ENCODE measurements around the gene S100A16. TPM values are rescaled to one million over a fixed set of nuclear protein-coding genes. Genes with fewer than 3 reads are reported as not detected.
A peak's percentile ranks its signal among the peaks of the same experiment; 100 is the strongest.
"Not testable (repeated sequence)": the region's sequence is repeated elsewhere in the genome, so short reads cannot be mapped to it uniquely, and the experiment has no call there.

Gene S100A16
- total RNA-seq, 1 donor from 2014 or later = not detected

DNA sequence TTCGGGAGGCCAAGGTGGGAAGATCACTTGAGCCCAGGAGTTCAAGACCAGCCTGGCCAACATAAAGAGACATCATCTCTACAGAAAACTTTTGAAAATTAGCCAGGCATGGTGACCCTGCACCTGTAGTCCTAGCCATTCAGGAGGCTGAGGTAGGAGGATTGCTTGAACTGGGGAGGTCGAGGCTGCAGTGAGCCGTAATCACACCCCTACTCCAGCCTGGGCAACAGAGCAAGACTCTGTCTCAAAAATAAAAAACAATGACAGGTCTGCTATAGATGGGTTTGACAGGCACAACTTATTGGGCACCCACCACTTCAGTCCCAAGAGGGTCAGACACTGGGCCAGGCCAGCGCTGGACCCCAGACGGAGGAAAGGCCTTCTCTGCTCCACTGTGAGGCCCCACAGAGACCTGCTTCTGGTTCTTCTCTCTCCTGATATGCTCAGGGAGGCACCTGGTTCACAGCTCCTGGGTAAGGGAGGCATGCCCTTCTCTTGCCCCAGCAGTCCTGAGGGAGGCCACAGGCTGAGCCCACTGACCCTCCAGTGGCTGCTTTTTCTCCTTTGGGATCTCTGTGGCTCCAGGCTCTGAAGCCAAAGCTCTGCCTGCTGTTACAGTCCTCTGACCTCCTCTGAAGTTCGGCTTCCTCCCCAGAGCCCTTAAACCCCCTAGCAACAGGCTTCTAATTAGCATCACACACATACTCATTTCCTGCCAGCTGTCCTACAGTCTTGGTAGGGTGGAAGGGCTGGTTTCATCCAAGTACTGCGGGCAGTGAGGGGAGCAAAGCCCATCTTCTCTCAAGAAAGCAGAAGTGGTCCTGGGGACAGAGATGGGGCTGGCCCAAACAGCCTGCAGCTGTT is 14.4 kb downstream of the S100A16 start:
- H3K9me3 Mint-ChIP-seq = no peaks in the 10 kb centered on the region
- intact Hi-C loops (cut with micrococcal nuclease) = loop anchor here (1.0 to 2.0 kb wide), 5 partner anchors 26 to 393 kb away; partner anchors contain the start of genes CHTOP and SNAPIN
- TF ChIP-seq, protein P1, sequence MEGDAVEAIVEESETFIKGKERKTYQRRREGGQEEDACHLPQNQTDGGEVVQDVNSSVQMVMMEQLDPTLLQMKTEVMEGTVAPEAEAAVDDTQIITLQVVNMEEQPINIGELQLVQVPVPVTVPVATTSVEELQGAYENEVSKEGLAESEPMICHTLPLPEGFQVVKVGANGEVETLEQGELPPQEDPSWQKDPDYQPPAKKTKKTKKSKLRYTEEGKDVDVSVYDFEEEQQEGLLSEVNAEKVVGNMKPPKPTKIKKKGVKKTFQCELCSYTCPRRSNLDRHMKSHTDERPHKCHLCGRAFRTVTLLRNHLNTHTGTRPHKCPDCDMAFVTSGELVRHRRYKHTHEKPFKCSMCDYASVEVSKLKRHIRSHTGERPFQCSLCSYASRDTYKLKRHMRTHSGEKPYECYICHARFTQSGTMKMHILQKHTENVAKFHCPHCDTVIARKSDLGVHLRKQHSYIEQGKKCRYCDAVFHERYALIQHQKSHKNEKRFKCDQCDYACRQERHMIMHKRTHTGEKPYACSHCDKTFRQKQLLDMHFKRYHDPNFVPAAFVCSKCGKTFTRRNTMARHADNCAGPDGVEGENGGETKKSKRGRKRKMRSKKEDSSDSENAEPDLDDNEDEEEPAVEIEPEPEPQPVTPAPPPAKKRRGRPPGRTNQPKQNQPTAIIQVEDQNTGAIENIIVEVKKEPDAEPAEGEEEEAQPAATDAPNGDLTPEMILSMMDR (IDR thresholded peaks at IDR 0.05) = no peak
- peak; percentile 57 for DNase-seq
- no peaks in the 10 kb centered on the region for H3K27me3 Mint-ChIP-seq
- H3K4me3 Mint-ChIP-seq = peak overlapping the region; percentile 73
- peak overlapping the region; percentile 96 for H3K27ac Mint-ChIP-seq
- peak; percentile 92 for ATAC-seq (ENCODE audit: low read depth)
- peaks cover 48% of the 10 kb centered on the region for H3K4me1 Mint-ChIP-seq
- H3K36me3 Mint-ChIP-seq (ENCODE audit: low read depth) = no peaks in the 10 kb centered on the region
- ChIA-PET POLR2A (interaction anchor here (0.6 to 5.8 kb wide), 27 partner anchors 8 to 392 kb away, joined by 3 to 138 read pairs (median 5); partner anchors contain the start of genes CHTOP, CREB3L4, INTS3 and RPS27), CTCF (interaction anchor here (0.6 to 2.2 kb wide), 8 partner anchors 26 to 674 kb away, joined by 3 to 9 read pairs (median 4); partner anchors contain the start of genes CHTOP, HAX1 and S100A13)

DNA sequence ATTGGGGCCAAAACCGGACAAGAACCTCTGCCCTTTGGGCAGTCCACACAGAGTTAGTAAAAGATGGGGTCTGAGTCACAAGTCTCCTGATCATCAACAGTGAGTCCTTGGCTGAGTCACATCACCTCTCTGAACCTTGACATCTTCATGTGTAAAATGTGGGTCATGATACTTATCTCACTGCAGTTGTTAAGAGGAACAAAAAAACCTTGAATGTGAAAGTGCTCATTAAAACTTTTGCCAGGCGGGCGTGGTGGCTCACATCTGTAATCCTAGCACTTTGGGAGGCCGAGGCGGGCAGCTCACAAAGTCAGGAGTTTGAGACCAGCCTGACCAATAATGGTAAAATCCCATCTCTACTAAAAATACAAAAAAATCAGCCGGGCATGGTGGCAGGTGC is 15.7 kb downstream of the S100A16 start:
- ChIA-PET CTCF (no interaction called here), POLR2A (interaction anchor here (0.7 to 5.8 kb wide), 6 partner anchors 25 to 133 kb away, joined by 5 to 138 read pairs (median 23); partner anchors contain the start of genes CHTOP, INTS3, S100A1 and S100A13)
- no peak for DNase-seq
- H3K9me3 Mint-ChIP-seq = no peaks in the 10 kb centered on the region
- H3K4me3 Mint-ChIP-seq = peak overlapping the region; percentile 64
- peaks cover 44% of the 10 kb centered on the region for H3K4me1 Mint-ChIP-seq
- intact Hi-C loops (cut with micrococcal nuclease) = no loop called here
- no peaks in the 10 kb centered on the region for H3K36me3 Mint-ChIP-seq (ENCODE audit: low read depth)
- H3K27ac Mint-ChIP-seq = peak overlapping the region; percentile 96
- ATAC-seq (ENCODE audit: low read depth) = peak; percentile 22
- TF ChIP-seq, protein P1 (IDR thresholded peaks at IDR 0.05) = no peak
- no peaks in the 10 kb centered on the region for H3K27me3 Mint-ChIP-seq

DNA sequence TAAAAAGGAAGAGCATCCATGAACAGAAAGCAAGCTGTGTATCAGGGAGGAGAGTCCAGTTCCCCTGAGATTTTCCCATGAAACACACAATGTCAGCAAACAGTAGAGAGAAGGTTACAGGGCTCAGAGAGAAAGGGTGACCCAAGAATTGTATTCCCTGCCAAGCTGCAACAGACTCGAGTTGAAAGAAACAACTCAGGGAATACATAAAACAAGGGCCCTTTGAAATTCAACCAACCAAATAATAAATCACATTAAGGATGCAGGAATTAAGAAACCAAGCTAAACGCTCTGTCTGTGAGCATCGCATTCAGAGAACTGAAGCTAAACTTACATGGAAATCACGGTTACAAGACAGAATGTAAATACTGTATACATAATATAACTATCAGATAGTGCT is 20.2 kb downstream of the S100A16 start:
- peaks cover 13% of the 10 kb centered on the region for H3K4me1 Mint-ChIP-seq
- CTCF ChIA-PET = no interaction called here
- H3K27ac Mint-ChIP-seq = no peak overlapping the region
- H3K27me3 Mint-ChIP-seq = no peaks in the 10 kb centered on the region
- POLR2A ChIA-PET = interaction anchor here (0.6 to 1.7 kb wide), 3 partner anchors 17 to 41 kb away, joined by 3 to 9 read pairs (median 4); partner anchors contain the start of gene CHTOP
- TF ChIP-seq, protein P1 (IDR thresholded peaks at IDR 0.05) = no peak
- no peaks in the 10 kb centered on the region for H3K36me3 Mint-ChIP-seq (ENCODE audit: low read depth)
- H3K9me3 Mint-ChIP-seq = no peaks in the 10 kb centered on the region
- DNase-seq = no peak
- H3K4me3 Mint-ChIP-seq = no peak overlapping the region
- intact Hi-C loops (cut with micrococcal nuclease) = no loop called here
- no peak for ATAC-seq (ENCODE audit: low read depth)

GRCh38 chr1:153588482-153588881 is 24.5 kb downstream of the S100A16 start:
- ChIA-PET POLR2A (interaction anchor here (0.8 kb wide), 1 partner anchor 194 kb away, joined by 6 read pairs; no protein-coding TSS in a partner anchor), CTCF (interaction anchor here (0.6 kb wide), 1 partner anchor 92 kb away, joined by 3 read pairs; no protein-coding TSS in a partner anchor)
- ATAC-seq (ENCODE audit: low read depth) (no peak), DNase-seq (no peak)
- intact Hi-C loops (cut with micrococcal nuclease) = no loop called here
- Mint-ChIP-seq H3K4me3 (no peak overlapping the region), H3K36me3 (ENCODE audit: low read depth) (no peaks in the 10 kb centered on the region), H3K27ac (no peak overlapping the region), H3K9me3 (no peaks in the 10 kb centered on the region), H3K27me3 (no peaks in the 10 kb centered on the region), H3K4me1 (no peaks in the 10 kb centered on the region)
- TF ChIP-seq, protein P1 (IDR thresholded peaks at IDR 0.05) = no peak

- intact Hi-C loops (cut with micrococcal nuclease); H3K9me3 Mint-ChIP-seq; H3K27ac Mint-ChIP-seq; H3K27me3 Mint-ChIP-seq; H3K4me1 Mint-ChIP-seq; DNase-seq; H3K4me3 Mint-ChIP-seq; ATAC-seq (ENCODE audit: low read depth); POLR2A ChIA-PET; H3K36me3 Mint-ChIP-seq (ENCODE audit: low read depth): not testable (repeated sequence)
- CTCF ChIA-PET = interaction anchor here (0.6 kb wide), 1 partner anchor 92 kb away, joined by 3 read pairs; no protein-coding TSS in a partner anchor
These were observed 24.9 kb downstream of the S100A16 start for GRCh38 chr1:153588033-153588432.
